Measurements from ENCODE around the gene MECR. TPM values are rescaled to one million over a fixed set of nuclear protein-coding genes. Genes with fewer than 3 reads are reported as not detected.

Gene MECR
- total RNA-seq, 1 experiment from 2014 or later, result 42.9 TPM

DNA sequence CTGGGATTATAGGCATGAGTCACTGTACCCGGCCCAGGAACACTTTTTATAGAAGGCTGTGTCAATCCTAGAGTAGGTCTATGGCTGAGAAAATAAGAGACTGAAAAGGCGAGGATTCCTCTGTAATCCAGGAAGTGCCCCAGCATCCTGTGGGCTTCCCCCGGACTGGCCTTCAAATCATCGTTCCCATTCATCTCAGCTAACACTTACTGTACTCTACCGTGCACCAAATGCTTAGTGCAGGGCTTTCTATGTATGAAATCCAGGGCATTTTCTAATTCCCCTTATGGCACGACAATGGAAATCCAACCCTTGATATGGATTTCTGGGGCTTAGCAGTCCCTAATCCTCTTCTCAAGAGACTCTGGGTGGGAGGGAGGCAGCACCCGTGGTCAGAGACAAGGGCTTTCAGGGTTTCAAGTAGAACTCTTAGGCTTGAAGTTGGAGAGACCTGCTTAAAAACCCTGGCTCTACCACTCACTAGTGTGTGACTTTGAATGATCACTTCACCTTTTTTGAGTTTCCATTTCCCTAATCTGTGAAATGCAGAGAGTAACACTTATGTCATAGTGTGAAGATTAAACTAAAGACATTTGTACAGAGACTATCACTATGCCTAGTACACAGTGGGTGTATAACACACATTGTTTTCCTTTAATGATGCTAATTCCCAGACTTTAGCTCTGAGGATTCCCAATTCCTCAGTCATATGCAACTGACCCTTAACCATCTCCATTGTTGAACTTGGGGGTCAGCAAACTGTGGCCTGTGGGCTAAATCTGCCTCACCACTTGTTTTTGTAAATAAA lies 20.3 kb downstream of the MECR start:
- no peak overlapping the region for H3K4me3 ChIP-seq (replicated peaks in 1 of 2; ENCODE audit: low read depth in 1 of 2, low read length in 2 of 2)
- no peaks in the 10 kb centered on the region for H3K9me3 ChIP-seq (ENCODE audit: control insufficient read depth in 1 of 2, insufficient read depth in 1 of 2, low read depth in 1 of 2, low read length in 2 of 2)
- CTCF ChIA-PET, result no interaction called here
- DNase-seq (ENCODE audit: low read depth, low spot score) (no peak), ATAC-seq (no peak)
- no peak overlapping the region for H2AFZ ChIP-seq (ENCODE audit: low read depth, low read length, poor library complexity, severe bottlenecking)
- H3K4me1 ChIP-seq (ENCODE audit: control insufficient read depth in 1 of 2, insufficient read depth in 2 of 2, low read length in 2 of 2), result no peaks in the 10 kb centered on the region
- no peak overlapping the region for H3K27ac ChIP-seq (ENCODE audit: low read depth, low read length)
- no peaks in the 10 kb centered on the region for H3K27me3 ChIP-seq (ENCODE audit: insufficient read depth, low read length)
- no peak overlapping the region for H3K9ac ChIP-seq (ENCODE audit: low read length)
- intact Hi-C loops (cut with micrococcal nuclease), result no loop called here
- POLR2A ChIA-PET, result no interaction called here
- H3K36me3 ChIP-seq (ENCODE audit: control insufficient read depth in 1 of 2, insufficient read depth in 2 of 2, low read length in 2 of 2), result peaks cover 23 to 39% of the 10 kb centered on the region in 2 experiments
- no peak overlapping the region for H3K4me2 ChIP-seq (ENCODE audit: low read length)
- no peak for TF ChIP-seq ZBTB33 (IDR thresholded peaks at IDR 0.05; ENCODE audit: extremely low read depth, insufficient replicate concordance, low read length)
- TF ChIP-seq YY1 (IDR thresholded peaks at IDR 0.05; ENCODE audit: extremely low read depth, insufficient replicate concordance, low read depth, low read length), result no peak
- TF ChIP-seq EZH2phosphoT487 (IDR thresholded peaks at IDR 0.05; ENCODE audit: borderline replicate concordance), result no peak
- no peak for TF ChIP-seq ELF1 (IDR thresholded peaks at IDR 0.05; ENCODE audit: borderline replicate concordance, low read depth)
- no peak for TF ChIP-seq EZH2 (IDR thresholded peaks at IDR 0.05)
- no peak for TF ChIP-seq ATF3 (IDR thresholded peaks at IDR 0.05)
- TF ChIP-seq RAD21 (IDR thresholded peaks at IDR 0.05; ENCODE audit: low read depth), result no peak
- TF ChIP-seq REST (IDR thresholded peaks at IDR 0.05; ENCODE audit: low read depth), result no peak
- RAD21 ChIA-PET (ENCODE audit: low non-redundant PET in 1 of 2, low total read pairs in 2 of 2, uncharacterized antibody in 2 of 2, unreplicated experiment in 2 of 2), result no interaction called here
- no peaks in the 10 kb centered on the region for H3K9me2 ChIP-seq (ENCODE audit: insufficient read depth)
- no TSS peak for BruUV-seq (replicated peaks)
- no peaks in the 10 kb centered on the region for H3K79me2 ChIP-seq (ENCODE audit: insufficient read depth, low read length)
- H4K20me1 ChIP-seq (ENCODE audit: insufficient read depth), result no peaks in the 10 kb centered on the region
